Measurements from ENCODE around the gene ABCA5.

Gene ABCA5

DNA sequence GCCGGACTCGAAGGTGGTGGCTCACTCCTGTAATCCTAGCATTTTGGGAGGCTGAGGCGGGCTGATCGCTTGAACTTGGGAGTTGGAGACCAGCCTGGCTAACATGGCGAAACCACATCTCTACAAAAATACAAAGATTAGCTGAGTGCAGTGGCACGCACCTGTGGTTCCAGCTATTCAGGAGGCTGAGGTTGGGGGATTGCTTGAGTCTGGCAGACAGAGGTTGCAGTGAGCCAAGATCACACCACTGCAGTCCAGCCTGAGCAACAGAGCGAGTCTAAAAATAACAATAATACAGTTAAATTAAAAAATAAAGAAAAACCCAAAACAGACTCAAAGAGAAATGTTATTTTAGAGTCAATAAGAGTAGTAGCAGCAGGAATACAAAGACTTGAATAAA lies 29.7 kb upstream of the ABCA5 start:
- TF ChIP-seq, protein P1, sequence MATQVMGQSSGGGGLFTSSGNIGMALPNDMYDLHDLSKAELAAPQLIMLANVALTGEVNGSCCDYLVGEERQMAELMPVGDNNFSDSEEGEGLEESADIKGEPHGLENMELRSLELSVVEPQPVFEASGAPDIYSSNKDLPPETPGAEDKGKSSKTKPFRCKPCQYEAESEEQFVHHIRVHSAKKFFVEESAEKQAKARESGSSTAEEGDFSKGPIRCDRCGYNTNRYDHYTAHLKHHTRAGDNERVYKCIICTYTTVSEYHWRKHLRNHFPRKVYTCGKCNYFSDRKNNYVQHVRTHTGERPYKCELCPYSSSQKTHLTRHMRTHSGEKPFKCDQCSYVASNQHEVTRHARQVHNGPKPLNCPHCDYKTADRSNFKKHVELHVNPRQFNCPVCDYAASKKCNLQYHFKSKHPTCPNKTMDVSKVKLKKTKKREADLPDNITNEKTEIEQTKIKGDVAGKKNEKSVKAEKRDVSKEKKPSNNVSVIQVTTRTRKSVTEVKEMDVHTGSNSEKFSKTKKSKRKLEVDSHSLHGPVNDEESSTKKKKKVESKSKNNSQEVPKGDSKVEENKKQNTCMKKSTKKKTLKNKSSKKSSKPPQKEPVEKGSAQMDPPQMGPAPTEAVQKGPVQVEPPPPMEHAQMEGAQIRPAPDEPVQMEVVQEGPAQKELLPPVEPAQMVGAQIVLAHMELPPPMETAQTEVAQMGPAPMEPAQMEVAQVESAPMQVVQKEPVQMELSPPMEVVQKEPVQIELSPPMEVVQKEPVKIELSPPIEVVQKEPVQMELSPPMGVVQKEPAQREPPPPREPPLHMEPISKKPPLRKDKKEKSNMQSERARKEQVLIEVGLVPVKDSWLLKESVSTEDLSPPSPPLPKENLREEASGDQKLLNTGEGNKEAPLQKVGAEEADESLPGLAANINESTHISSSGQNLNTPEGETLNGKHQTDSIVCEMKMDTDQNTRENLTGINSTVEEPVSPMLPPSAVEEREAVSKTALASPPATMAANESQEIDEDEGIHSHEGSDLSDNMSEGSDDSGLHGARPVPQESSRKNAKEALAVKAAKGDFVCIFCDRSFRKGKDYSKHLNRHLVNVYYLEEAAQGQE (IDR thresholded peaks at IDR 0.05; ENCODE audit: insufficient replicate concordance, low read depth): no peak
- TF ChIP-seq POLR2AphosphoS5 (IDR thresholded peaks at IDR 0.05; ENCODE audit: low read depth) (no peak), GABPA (IDR thresholded peaks at IDR 0.05; ENCODE audit: low read depth) (no peak), SPI1 (IDR thresholded peaks at IDR 0.05; ENCODE audit: borderline replicate concordance, low read depth) (no peak)
- TF ChIP-seq, protein P2, sequence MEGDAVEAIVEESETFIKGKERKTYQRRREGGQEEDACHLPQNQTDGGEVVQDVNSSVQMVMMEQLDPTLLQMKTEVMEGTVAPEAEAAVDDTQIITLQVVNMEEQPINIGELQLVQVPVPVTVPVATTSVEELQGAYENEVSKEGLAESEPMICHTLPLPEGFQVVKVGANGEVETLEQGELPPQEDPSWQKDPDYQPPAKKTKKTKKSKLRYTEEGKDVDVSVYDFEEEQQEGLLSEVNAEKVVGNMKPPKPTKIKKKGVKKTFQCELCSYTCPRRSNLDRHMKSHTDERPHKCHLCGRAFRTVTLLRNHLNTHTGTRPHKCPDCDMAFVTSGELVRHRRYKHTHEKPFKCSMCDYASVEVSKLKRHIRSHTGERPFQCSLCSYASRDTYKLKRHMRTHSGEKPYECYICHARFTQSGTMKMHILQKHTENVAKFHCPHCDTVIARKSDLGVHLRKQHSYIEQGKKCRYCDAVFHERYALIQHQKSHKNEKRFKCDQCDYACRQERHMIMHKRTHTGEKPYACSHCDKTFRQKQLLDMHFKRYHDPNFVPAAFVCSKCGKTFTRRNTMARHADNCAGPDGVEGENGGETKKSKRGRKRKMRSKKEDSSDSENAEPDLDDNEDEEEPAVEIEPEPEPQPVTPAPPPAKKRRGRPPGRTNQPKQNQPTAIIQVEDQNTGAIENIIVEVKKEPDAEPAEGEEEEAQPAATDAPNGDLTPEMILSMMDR (IDR thresholded peaks at IDR 0.05; ENCODE audit: insufficient read depth, low read length): no peak
- Histone ChIP-seq H3K4me3 (replicated peaks; ENCODE audit: insufficient read depth, low read length) (no peak overlapping the region), H3K27me3 (ENCODE audit: insufficient read depth, poor library complexity, severe bottlenecking) (peaks cover 2% of the 10 kb centered on the region), H3K27ac (replicated peaks) (no peak overlapping the region)
- DNase-seq (ENCODE audit: low read depth in 1 of 2, low spot score in 1 of 2): no peak

DNA sequence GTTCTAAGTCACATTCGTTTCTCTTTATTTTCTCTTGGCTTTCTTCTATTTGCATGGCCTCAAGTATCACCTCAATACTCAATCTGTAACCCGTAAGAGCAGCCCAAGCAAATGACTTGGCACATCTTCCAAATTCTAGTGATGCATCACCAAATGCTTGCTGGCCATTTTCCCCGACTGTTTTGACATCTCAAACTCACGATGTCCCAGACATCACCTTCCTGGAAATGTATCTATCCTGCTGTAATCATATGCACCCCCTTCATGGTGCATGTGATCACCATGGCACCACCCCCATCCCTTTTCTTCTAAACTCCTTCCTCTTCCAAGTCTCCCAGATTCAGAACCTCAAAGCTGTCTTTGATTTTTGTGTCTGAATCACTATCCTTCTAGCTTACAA lies 24.0 kb upstream of the ABCA5 start:
- Histone ChIP-seq H3K27ac (replicated peaks) (no peak overlapping the region), H3K27me3 (ENCODE audit: insufficient read depth, poor library complexity, severe bottlenecking) (peaks cover 2% of the 10 kb centered on the region), H3K4me3 (replicated peaks; ENCODE audit: insufficient read depth, low read length) (no peak overlapping the region)
- TF ChIP-seq, protein P2 (IDR thresholded peaks at IDR 0.05; ENCODE audit: insufficient read depth, low read length): no peak
- TF ChIP-seq, protein P1 (IDR thresholded peaks at IDR 0.05; ENCODE audit: insufficient replicate concordance, low read depth): no peak
- no peak for TF ChIP-seq POLR2AphosphoS5 (IDR thresholded peaks at IDR 0.05; ENCODE audit: low read depth)
- TF ChIP-seq GABPA (IDR thresholded peaks at IDR 0.05; ENCODE audit: low read depth): no peak
- no peak for TF ChIP-seq SPI1 (IDR thresholded peaks at IDR 0.05; ENCODE audit: borderline replicate concordance, low read depth)
- DNase-seq (ENCODE audit: low read depth in 1 of 2, low spot score in 1 of 2): no peak

DNA sequence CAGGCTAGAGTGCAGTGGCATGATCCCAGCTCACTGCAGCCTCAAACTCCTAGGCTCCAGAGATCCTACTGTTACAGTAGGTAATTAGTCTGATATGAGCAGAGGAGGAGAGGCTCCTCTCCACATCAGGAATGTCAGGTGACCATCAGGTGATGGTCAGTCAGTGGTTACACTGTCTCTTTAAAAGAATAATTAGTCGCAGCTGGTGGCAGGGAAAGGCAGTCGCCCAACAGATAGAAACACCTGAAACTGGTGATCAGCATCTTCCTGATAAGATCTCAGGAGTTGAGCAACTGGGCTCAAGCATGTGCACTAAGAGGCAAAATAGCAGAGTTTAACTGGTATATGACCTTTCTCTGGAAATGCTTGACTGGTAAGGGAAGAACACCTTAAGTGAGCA lies 21.5 kb upstream of the ABCA5 start:
- TF ChIP-seq, protein P1 (IDR thresholded peaks at IDR 0.05; ENCODE audit: insufficient replicate concordance, low read depth): no peak
- no peak for TF ChIP-seq POLR2AphosphoS5 (IDR thresholded peaks at IDR 0.05; ENCODE audit: low read depth)
- TF ChIP-seq SPI1 (IDR thresholded peaks at IDR 0.05; ENCODE audit: borderline replicate concordance, low read depth): no peak
- TF ChIP-seq, protein P2 (IDR thresholded peaks at IDR 0.05; ENCODE audit: insufficient read depth, low read length): no peak
- Histone ChIP-seq H3K27me3 (ENCODE audit: insufficient read depth, poor library complexity, severe bottlenecking) (peaks cover 2% of the 10 kb centered on the region), H3K4me3 (replicated peaks; ENCODE audit: insufficient read depth, low read length) (no peak overlapping the region), H3K27ac (replicated peaks) (no peak overlapping the region)
- DNase-seq (ENCODE audit: low read depth in 1 of 2, low spot score in 1 of 2): no peak

Data from HL-60 (cell line).